H1 (cell line): ENCODE data around the gene DCLRE1A. TPM values are rescaled to one million over a fixed set of nuclear protein-coding genes. Genes with fewer than 3 reads are reported as not detected.

ENCODE experiments used
- CTCF ChIA-PET: fragments of 300-600 bp; sonication (Branson Sonifier 250); formaldehyde crosslinking; loops from one replicate; lab custom pipeline; 2021; ENCODE audit not compliant: partially characterized antibody; lab: Charles Lee
- POLR2A ChIA-PET: fragments of 300-600 bp; sonication (Branson Sonifier 250); formaldehyde crosslinking; loops from one replicate; lab custom pipeline; 2021; ENCODE audit warnings: inconsistent platforms; ENCODE audit not compliant: partially characterized antibody; lab: Charles Lee
- DNase-seq, 2 experiments: peaks; one replicate each; pipeline versions ENCODE4 v3.0.0 to v3.0.0-alpha.2; 2010 to 2022; ENCODE audit warnings: low spot score in 2 of 2, low read depth in 1 of 2, mixed read lengths in 1 of 2
- FAIRE-seq: peaks from 2 replicates; lab custom pipeline; 2011; peaks lifted over from hg19 to GRCh38; lab: Jason Lieb, UNC
- H2AFZ ChIP-seq: 2 replicates; pipeline ENCODE4 v1.8.1; 2012; ENCODE audit warnings: low read length, inconsistent platforms
- H2AK5ac ChIP-seq: 2 replicates; pipeline ENCODE4 v1.6.1; 2013; ENCODE audit warnings: low read depth, low read length
- H2BK120ac ChIP-seq: replicated peaks from 2 replicates; pipeline ENCODE3; 2013; ENCODE audit warnings: low read depth, low read length, inconsistent platforms
- H2BK12ac ChIP-seq: 2 replicates; pipeline ENCODE4 v1.6.1; 2013; ENCODE audit warnings: low read depth, low read length
- H2BK15ac ChIP-seq: 2 replicates; pipeline ENCODE4 v1.6.1; 2013; ENCODE audit warnings: low read length
- H2BK20ac ChIP-seq: 2 replicates; pipeline ENCODE4 v1.6.1; 2013; ENCODE audit warnings: low read length
- H2BK5ac ChIP-seq: 2 replicates; pipeline ENCODE4 v1.6.1; 2013; ENCODE audit warnings: low read depth, low read length
- H3K14ac ChIP-seq: 2 replicates; pipeline ENCODE4 v1.6.1; 2013; ENCODE audit warnings: inconsistent platforms; ENCODE audit not compliant: insufficient read length
- H3K18ac ChIP-seq: 2 replicates; pipeline ENCODE4 v1.6.1; 2013; ENCODE audit warnings: low read length; ENCODE audit errors: extremely low read depth
- H3K23ac ChIP-seq: 2 replicates; pipeline ENCODE4 v1.6.1; 2013; ENCODE audit warnings: inconsistent platforms; ENCODE audit not compliant: insufficient read length
- H3K23me2 ChIP-seq: 2 replicates; pipeline ENCODE4 v1.6.1; 2013; ENCODE audit warnings: low read depth, low read length
- H3K27ac ChIP-seq: 2 replicates; pipeline ENCODE4 v1.6.1; 2011; ENCODE audit warnings: low read depth, low read length, inconsistent platforms
- H3K27me3 ChIP-seq, 4 experiments: replicated peaks in 1 of 4; 1 replicate in 1 of 4; 2 replicates in 3 of 4; pipeline versions ENCODE4 v1.6.1 to v1.8.1; 2011 to 2013; ENCODE audit warnings: low read length in 3 of 4, mild to moderate bottlenecking in 3 of 4, inconsistent platforms in 2 of 4, mixed read lengths in 2 of 4, moderate library complexity in 1 of 4; ENCODE audit not compliant: control insufficient read depth in 3 of 4, insufficient read depth in 3 of 4; ENCODE audit errors: extremely low read depth in 1 of 4
- H3K36me3 ChIP-seq, 4 experiments: 2 replicates each; pipeline versions ENCODE4 v1.6.1 to v1.8.1; 2011 to 2013; ENCODE audit warnings: mild to moderate bottlenecking in 4 of 4, low read length in 3 of 4, moderate library complexity in 2 of 4, control low read depth in 1 of 4, inconsistent platforms in 1 of 4; ENCODE audit not compliant: insufficient read depth in 4 of 4, control insufficient read depth in 2 of 4
- H3K4ac ChIP-seq: replicated peaks from 2 replicates; pipeline ENCODE3; 2013; ENCODE audit warnings: low read length, low read depth, mixed read lengths, inconsistent platforms; ENCODE audit not compliant: insufficient read length
- H3K4me1 ChIP-seq, 4 experiments: replicated peaks in 1 of 4; 1 replicate in 1 of 4; 2 replicates in 3 of 4; pipeline versions ENCODE4 v1.6.1 to v1.8.1; 2011 to 2013; ENCODE audit warnings: low read length in 3 of 4, inconsistent platforms in 2 of 4, mixed read lengths in 1 of 4; ENCODE audit not compliant: insufficient read depth in 4 of 4, control insufficient read depth in 3 of 4
- H3K4me2 ChIP-seq, 2 experiments: 2 replicates each; pipeline versions ENCODE4 v1.6.1 to v1.8.1; 2011 to 2013; ENCODE audit warnings: low read depth in 2 of 2, low read length in 2 of 2, control low read depth in 1 of 2, inconsistent platforms in 1 of 2, mild to moderate bottlenecking in 1 of 2; ENCODE audit not compliant: insufficient read depth in 1 of 2
- H3K4me3 ChIP-seq, 4 experiments: fragments of 200-600, 300-600 bp in 1 of 4; sonication (generic), shearing (Covaris generic), sonication (Bioruptor Twin) in 1 of 4; 2 replicates each; pipeline versions ENCODE4 v1.5.1 to v1.8.1; 2011 to 2016; ENCODE audit warnings: low read length in 4 of 4, low read depth in 3 of 4, control low read depth in 2 of 4, inconsistent platforms in 2 of 4, mild to moderate bottlenecking in 2 of 4, mixed read lengths in 1 of 4, moderate library complexity in 1 of 4; ENCODE audit not compliant: insufficient read depth in 2 of 4; ENCODE audit errors: extremely low read depth in 1 of 4
- H3K56ac ChIP-seq: replicated peaks from 2 replicates; pipeline ENCODE3; 2013; ENCODE audit warnings: low read depth, mild to moderate bottlenecking, mixed read lengths, low read length, inconsistent platforms; ENCODE audit not compliant: insufficient read length
- H3K79me1 ChIP-seq: 2 replicates; pipeline ENCODE4 v1.6.1; 2013; ENCODE audit warnings: low read depth, low read length, control low read depth
- H3K79me2 ChIP-seq, 2 experiments: 2 replicates each; pipeline versions ENCODE4 v1.6.1 to v1.8.1; 2012 to 2013; ENCODE audit warnings: low read length in 2 of 2, mild to moderate bottlenecking in 2 of 2, inconsistent platforms in 1 of 2; ENCODE audit not compliant: insufficient read depth in 2 of 2, control insufficient read depth in 1 of 2
- H3K9ac ChIP-seq, 4 experiments: replicated peaks in 1 of 4; 1 replicate in 1 of 4; 2 replicates in 3 of 4; pipeline versions ENCODE4 v1.6.1 to v1.8.1; 2011 to 2013; ENCODE audit warnings: low read depth in 3 of 4, low read length in 3 of 4, control low read depth in 2 of 4, mild to moderate bottlenecking in 2 of 4, moderate library complexity in 2 of 4, inconsistent platforms in 1 of 4; ENCODE audit errors: extremely low read depth in 1 of 4
- H3K9me3 ChIP-seq, 2 experiments: 2 replicates each; pipeline versions ENCODE4 v1.6.1 to v1.8.1; 2012 to 2013; ENCODE audit warnings: mild to moderate bottlenecking in 2 of 2, moderate library complexity in 2 of 2, control low read depth in 1 of 2, inconsistent platforms in 1 of 2, low read depth in 1 of 2, low read length in 1 of 2, mixed read lengths in 1 of 2; ENCODE audit not compliant: insufficient read depth in 2 of 2
- H4K20me1 ChIP-seq, 2 experiments: replicated peaks in 1 of 2; 2 replicates each; pipeline versions ENCODE3 to v1.8.1; 2011 to 2013; ENCODE audit warnings: inconsistent platforms in 2 of 2, low read length in 2 of 2, mild to moderate bottlenecking in 1 of 2; ENCODE audit not compliant: insufficient read depth in 2 of 2, control insufficient read depth in 1 of 2
- H4K5ac ChIP-seq: 2 replicates; pipeline ENCODE4 v1.6.1; 2013; ENCODE audit warnings: low read length, low read depth, mixed read lengths, inconsistent platforms; ENCODE audit not compliant: insufficient read length
- H4K8ac ChIP-seq: 2 replicates; pipeline ENCODE4 v1.8.0; 2013; ENCODE audit warnings: mild to moderate bottlenecking, moderate library complexity, low read length, inconsistent platforms; ENCODE audit not compliant: insufficient read depth; ENCODE audit errors: extremely low read depth
- H4K91ac ChIP-seq: replicated peaks from 2 replicates; pipeline ENCODE3; 2013; ENCODE audit warnings: low read length, mixed read lengths, inconsistent platforms; ENCODE audit not compliant: insufficient read length
- CBX5 ChIP-seq: fragments of 300-800, 300-1000 bp; sonication (generic); IDR thresholded peaks from 2 replicates; pipeline ENCODE4 v1.7.1; 2016; ENCODE audit warnings: antibody characterized with exemption, low read length, low read depth
- CHD2 ChIP-seq: IDR thresholded peaks from 2 replicates; pipeline ENCODE4 v1.6.1; 2012; ENCODE audit warnings: low read length, improper control_type of control experiment
- GTF2F1 ChIP-seq: IDR thresholded peaks from 2 replicates; pipeline ENCODE4 v1.6.1; 2012; ENCODE audit warnings: low read depth, low read length, improper control_type of control experiment, borderline replicate concordance
- KDM1A ChIP-seq: fragments of 200-600, 300-600 bp; sonication (generic); IDR thresholded peaks from 2 replicates; pipeline ENCODE4 v1.7.1; 2016; ENCODE audit warnings: mild to moderate bottlenecking, low read length, borderline replicate concordance
- POU5F1 ChIP-seq: IDR thresholded peaks from 2 replicates; pipeline ENCODE4 v1.6.1; 2011; ENCODE audit warnings: low read depth, mild to moderate bottlenecking, low read length, moderate library complexity
- RBBP5 ChIP-seq: IDR thresholded peaks from 2 replicates; pipeline ENCODE4 v1.7.1; 2012; ENCODE audit warnings: low read depth, mild to moderate bottlenecking, inconsistent platforms, low read length, moderate library complexity, borderline replicate concordance
- WGBS, 2 experiments: shearing (Covaris generic) in 1 of 2; methylation state at CpG; one replicate each; pipeline versions ENCODE4 v1.1.6 to v1.1.7; 2013 to 2015; ENCODE audit warnings: low lambda C conversion rate in 2 of 2, mixed read lengths in 2 of 2, inconsistent platforms in 1 of 2, low coverage in 1 of 2, missing lambda C conversion rate in 1 of 2; ENCODE audit not compliant: insufficient replicate concordance in 2 of 2, insufficient coverage in 1 of 2, insufficient read length in 1 of 2; ENCODE audit errors: extremely low coverage in 1 of 2, missing lambda C conversion rate in 1 of 2; 5-methylcytosine and 5-hydroxymethylcytosine counted together
- polyA plus RNA-seq, 7 experiments: library from polyadenylated mRNA; depleted of rRNA in 3 of 7; stranded (reverse) in 5 of 7; unstranded in 2 of 7; fragments of >200 nt in 5 of 7; fragments of 200-250 nt in 2 of 7; gene quantifications; 1 replicate in 5 of 7; 2 replicates in 1 of 7; 4 replicates in 1 of 7; pipeline versions ENCODE4 v1.2.1 to v1.2.3, GENCODE V29; 2011 to 2013; ENCODE audit warnings: missing spikeins in 2 of 7, mixed read lengths in 2 of 7
- total RNA-seq: library from RNA; stranded (reverse); fragmentation: NEBNext Ultra II Directional; extraction: Animal tissue kit (Norgen Biotek cat#: 25700); gene quantifications from 2 replicates; pipeline ENCODE4 v1.2.1, GENCODE V29; 2021
- TF ChIP-seq, protein P1 (sequence below): IDR thresholded peaks from 2 replicates; pipeline ENCODE4 v1.6.1; 2011; ENCODE audit warnings: low read depth, mild to moderate bottlenecking, low read length; ENCODE audit not compliant: insufficient read depth

The DCLRE1A gene
- total and polyA plus RNA-seq, 2 of the 8 experiments (the other 6 are each of a cell fraction or from before 2014, with no cell fraction given) = 8.1 to 10.1 TPM

GRCh38 chr10:113858541-113858940 is 4.7 kb upstream of the DCLRE1A start:
- H3K9ac ChIP-seq = no peak overlapping the region
- no peak for FAIRE-seq
- TF ChIP-seq POU5F1 (no peak), CBX5 (no peak), RBBP5 (no peak), GTF2F1 (no peak), CHD2 (no peak), KDM1A (no peak)
- TF ChIP-seq, protein P1, sequence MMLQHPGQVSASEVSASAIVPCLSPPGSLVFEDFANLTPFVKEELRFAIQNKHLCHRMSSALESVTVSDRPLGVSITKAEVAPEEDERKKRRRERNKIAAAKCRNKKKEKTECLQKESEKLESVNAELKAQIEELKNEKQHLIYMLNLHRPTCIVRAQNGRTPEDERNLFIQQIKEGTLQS = no peak

More at GRCh38 chr10:113858541-113858940, 4.7 kb upstream of the DCLRE1A start:
- Histone ChIP-seq H3K4me1 (peaks cover 3 to 6% (median 4%) of the 10 kb centered on the region in 4 experiments; a peak in 5 of 7 replicates), H3K79me1 (peaks cover 2% of the 10 kb centered on the region; the same call in 1 of the 2 replicates), H3K4ac (no peak overlapping the region), H3K23ac (no peak overlapping the region), H3K56ac (no peak overlapping the region), H2AK5ac (no peak overlapping the region), H4K91ac (no peak overlapping the region), H3K36me3 (peaks cover 2 to 40% (median 13%) of the 10 kb centered on the region in 4 experiments; a peak in 6 of 8 replicates), H3K27me3 (no peaks in the 10 kb centered on the region), H4K8ac (no peak overlapping the region), H2BK20ac (no peak overlapping the region), H3K79me2 (peaks cover 0 to 40% of the 10 kb centered on the region in 2 experiments; a peak in 2 of 4 replicates), H3K14ac (no peak overlapping the region), H2BK5ac (no peak overlapping the region), H2AFZ (no peak overlapping the region), H3K27ac (no peak overlapping the region), H3K18ac (no peak overlapping the region), H3K4me3 (no peak overlapping the region), H3K4me2 (no peak overlapping the region), H2BK15ac (no peak overlapping the region), H2BK120ac (no peak overlapping the region), H3K23me2 (peaks cover 5% of the 10 kb centered on the region; the same call in 1 of the 2 replicates), H3K9me3 (no peaks in the 10 kb centered on the region), H4K20me1 (no peaks in the 10 kb centered on the region), H4K5ac (no peak overlapping the region), H2BK12ac (no peak overlapping the region)
- ChIA-PET CTCF (interaction anchor here (1.1 to 1.2 kb wide), 2 partner anchors 14 to 242 kb away, joined by 3 to 4 read pairs; no protein-coding TSS in a partner anchor), POLR2A (interaction anchor here (0.6 kb wide), 1 partner anchor 1015 kb away, joined by 3 read pairs; no protein-coding TSS in a partner anchor)
- 83% methylated on average over 2 of the region's 2 CpGs; no CpG with 5 or more reads in 1 of the 2 experiments for WGBS, 2 experiments
- DNase-seq = no peak
